VCaP (cell line): ENCODE results near the gene SPEN.
"Not testable (repeated sequence)": the region's sequence is repeated elsewhere in the genome, so short reads cannot be mapped to it uniquely, and the experiment has no call there.

ENCODE experiments used
- H3K27ac ChIP-seq: fragments of 450-650 bp; 2 replicates; pipeline ENCODE4 v1.5.1; 2017
- TF ChIP-seq, protein P1 (sequence below): fragments of 450-650 bp; conservative IDR thresholded peaks from 2 replicates; pipeline ENCODE4 v1.5.1; 2017; ENCODE audit warnings: mild to moderate bottlenecking, moderate library complexity

The SPEN gene

DNA sequence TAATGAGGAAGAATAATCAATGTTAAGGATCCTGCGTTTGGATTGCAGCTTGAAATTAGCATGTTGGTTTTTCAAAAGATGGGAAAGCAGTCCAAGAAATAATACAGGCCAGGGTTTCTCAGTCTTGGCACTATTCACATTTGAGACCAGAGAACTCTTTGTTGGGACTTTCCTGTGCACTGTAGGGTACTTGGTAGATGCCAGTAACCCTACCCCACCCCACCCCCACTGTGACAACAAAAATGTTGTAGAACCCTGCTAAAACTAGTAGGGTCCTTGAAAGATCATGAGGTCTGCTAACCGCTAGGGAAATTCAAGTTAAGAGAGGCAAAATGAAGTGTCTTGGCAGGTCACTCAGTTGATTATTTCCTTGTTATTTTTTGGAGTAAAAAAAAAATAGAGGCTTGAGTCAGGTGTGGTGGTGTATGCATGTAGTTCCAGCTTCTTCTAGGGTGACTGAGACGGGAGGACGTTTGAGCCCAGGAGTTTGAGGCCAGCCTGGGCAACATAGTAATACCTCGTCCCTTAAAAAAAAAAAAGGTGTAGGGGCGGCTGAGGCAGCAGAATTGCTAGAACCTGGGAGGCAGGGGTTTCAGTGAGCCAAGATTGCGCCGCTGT lies 53.3 kb downstream of the SPEN start:
- TF ChIP-seq, protein P1, sequence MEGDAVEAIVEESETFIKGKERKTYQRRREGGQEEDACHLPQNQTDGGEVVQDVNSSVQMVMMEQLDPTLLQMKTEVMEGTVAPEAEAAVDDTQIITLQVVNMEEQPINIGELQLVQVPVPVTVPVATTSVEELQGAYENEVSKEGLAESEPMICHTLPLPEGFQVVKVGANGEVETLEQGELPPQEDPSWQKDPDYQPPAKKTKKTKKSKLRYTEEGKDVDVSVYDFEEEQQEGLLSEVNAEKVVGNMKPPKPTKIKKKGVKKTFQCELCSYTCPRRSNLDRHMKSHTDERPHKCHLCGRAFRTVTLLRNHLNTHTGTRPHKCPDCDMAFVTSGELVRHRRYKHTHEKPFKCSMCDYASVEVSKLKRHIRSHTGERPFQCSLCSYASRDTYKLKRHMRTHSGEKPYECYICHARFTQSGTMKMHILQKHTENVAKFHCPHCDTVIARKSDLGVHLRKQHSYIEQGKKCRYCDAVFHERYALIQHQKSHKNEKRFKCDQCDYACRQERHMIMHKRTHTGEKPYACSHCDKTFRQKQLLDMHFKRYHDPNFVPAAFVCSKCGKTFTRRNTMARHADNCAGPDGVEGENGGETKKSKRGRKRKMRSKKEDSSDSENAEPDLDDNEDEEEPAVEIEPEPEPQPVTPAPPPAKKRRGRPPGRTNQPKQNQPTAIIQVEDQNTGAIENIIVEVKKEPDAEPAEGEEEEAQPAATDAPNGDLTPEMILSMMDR: no peak
- no peak overlapping the region for H3K27ac ChIP-seq

DNA sequence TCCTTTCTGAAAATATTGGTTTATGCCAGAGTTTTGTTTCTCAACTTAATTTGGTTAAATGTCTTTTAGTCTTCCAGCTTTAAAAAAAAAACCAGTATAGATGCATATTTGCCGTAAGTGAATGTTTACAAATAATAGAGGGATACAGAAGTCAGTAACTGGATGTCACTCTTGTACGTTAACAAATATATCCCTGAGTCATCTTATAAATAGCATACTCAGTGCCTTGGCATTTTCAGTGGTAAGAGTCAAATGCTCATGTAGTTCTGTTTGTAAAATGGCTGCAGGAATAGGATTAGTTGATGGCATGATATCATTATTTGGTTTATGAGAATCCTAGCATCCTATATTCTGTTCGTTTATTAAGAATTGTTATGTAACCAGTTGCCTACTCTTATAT lies 55.4 kb downstream of the SPEN start:
- TF ChIP-seq, protein P1: no peak
- H3K27ac ChIP-seq: no peak overlapping the region

DNA sequence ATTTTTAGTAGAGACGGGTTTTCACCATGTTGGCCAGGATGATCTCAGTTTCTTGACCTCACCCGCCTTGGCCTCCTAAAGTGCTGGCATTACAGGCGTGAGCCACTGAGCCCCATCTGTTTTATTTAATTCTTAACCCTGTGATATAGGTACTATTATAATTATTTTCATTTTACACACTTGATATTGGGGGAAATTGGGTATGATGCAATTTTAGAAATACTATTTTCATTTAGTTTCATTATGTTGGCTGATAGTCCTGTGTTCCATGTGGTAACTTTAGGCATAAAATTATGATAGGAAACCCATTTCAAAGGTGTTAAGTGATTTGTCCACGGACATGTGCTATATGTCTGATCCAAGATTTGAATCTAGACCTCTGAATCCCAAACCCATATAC lies 61.1 kb downstream of the SPEN start:
- TF ChIP-seq, protein P1: no peak
- no peak overlapping the region for H3K27ac ChIP-seq

DNA sequence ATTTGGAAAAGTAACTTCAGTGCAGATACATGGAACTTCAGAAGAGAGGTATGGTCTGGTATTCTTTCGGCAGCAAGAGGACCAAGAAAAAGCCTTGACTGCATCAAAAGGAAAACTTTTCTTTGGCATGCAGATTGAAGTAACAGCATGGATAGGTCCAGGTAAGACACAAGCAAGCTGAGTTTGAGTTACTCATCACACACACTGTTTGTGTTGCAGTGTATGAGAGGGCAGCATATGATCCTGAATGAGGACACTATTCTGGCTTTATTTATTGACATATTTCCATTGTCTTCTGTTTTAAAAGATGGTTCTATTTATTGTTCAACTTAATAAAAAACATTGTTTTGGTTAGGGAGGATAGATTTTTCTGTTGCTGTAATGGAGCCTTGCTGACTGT lies 63.6 kb downstream of the SPEN start:
- peak overlapping the region; percentile 57 for H3K27ac ChIP-seq
- TF ChIP-seq, protein P1: no peak

DNA sequence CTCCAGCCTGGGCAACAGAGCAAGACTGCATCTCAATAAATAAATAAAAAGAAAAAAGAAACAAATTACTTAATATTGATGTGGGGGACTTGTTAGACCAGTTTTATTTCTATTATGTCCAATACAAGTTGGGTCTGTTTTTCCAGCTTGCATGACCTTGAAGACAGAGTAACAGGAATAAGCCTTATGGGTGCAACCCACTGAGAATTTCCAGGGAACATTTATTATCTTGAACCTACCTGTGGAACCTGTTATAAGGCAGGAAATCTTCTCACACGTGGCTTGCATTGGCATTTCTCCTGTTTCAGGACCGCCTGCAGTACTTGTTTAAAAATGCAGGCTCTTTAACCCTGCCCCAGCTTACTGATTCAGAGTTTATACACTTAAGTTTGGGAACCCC lies 64.4 kb downstream of the SPEN start:
- H3K27ac ChIP-seq: peak overlapping the region; percentile 57
- TF ChIP-seq, protein P1: no peak

DNA sequence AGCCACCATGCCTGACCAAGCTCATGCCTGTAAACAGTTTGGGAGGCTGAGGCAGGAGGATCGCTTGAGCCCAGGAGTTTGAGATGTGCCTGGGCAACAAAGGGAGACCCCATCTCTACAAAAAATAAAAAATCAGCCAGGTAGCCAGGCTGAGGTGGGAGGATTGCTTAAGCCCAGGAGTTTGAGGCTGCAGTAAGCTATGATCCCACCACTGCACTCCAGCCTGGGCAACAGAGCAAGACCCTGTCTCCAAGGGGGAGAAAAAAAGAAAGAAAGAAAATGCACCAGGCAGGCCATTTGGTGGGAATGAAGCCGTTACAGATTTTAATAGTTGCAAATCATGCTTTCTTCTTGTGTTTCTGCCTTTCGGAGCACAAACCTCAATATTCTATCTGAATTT lies 66.1 kb downstream of the SPEN start:
- not testable (repeated sequence) for H3K27ac ChIP-seq

DNA sequence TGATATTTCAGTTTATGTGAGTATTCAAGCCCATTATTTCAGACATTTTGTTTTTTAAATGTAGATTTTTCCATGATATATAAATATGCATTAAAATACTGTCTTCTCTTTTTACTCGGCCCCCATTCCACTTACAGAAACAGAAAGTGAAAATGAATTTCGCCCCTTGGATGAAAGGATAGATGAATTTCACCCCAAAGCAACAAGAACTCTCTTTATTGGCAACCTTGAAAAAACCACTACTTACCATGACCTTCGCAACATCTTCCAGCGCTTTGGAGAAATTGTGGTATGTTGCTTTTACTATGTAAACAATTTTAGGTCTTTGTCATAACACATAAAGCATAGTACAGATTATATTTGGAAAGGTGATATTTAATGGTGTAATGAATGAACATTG lies 68.5 kb downstream of the SPEN start:
- TF ChIP-seq, protein P1: no peak
- no peak overlapping the region for H3K27ac ChIP-seq

DNA sequence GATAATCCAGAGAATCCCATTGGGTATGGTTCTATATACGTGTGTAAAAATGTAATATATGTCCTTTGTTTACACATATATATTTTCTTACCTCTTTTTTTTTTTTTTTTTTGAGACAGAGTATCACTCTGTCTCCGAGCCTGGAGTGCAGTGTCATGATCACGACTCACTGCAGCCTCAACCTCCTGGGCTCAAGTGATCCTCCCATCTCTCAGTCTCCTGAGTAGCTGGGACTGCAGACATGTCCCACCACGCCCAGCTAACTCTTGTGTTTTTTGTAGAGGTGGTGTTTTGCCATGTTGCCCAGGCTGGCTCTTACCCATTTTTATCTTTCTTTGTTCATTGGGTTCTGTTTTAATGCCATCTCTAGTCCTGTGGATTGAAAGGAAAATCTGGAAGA lies 68.9 kb downstream of the SPEN start:
- TF ChIP-seq, protein P1: no peak
- H3K27ac ChIP-seq: no peak overlapping the region
